MV-4-11 (cell line): ENCODE measurements around the gene IMPDH1.

Source experiments
- DNase-seq: peaks from one replicate; lab custom pipeline; 2025; lab: John Stamatoyannopoulos, UW

The IMPDH1 gene

DNA sequence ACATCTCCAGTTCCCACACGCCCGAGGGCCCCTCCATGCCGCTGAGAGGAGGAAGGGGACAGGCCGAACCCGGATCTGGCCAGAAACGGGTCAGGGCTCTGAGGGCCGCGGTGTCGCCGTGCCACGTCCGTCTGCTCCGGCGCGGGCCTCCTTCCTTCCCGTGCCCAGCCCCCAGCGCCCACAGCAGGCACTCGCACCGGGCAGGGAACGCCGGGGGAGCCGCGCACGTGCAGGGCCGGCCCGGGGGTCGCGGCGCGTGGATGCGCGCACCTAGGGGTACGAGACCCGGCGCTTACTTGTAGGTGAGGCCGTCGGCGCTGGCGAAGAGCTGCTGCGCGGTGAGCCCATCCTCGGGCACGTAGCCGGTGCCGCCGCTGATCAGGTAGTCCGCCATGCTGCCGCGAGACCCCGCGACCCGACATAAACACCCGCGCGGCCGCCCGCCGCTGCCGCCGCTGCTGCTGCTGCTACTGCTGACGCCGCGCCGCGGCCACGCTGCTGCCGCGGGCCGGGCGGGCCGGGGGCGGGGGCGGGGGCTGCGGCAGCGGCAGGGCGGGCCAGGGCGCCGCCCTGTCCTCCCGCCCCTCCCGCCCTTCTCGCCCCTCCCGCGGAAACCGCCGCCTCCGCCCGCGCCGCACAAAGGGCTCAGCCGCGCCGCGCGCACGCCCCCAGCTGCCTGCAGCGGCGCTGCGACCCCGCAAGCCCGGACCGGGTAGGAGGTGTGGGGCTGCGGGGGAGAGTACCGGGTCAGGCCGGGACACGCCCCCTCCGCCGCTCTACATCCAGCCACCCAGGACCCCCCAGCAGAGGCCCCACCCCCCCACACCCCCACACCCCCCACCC, 4.1 kb downstream of the IMPDH1 start:
- no peak for DNase-seq

DNA sequence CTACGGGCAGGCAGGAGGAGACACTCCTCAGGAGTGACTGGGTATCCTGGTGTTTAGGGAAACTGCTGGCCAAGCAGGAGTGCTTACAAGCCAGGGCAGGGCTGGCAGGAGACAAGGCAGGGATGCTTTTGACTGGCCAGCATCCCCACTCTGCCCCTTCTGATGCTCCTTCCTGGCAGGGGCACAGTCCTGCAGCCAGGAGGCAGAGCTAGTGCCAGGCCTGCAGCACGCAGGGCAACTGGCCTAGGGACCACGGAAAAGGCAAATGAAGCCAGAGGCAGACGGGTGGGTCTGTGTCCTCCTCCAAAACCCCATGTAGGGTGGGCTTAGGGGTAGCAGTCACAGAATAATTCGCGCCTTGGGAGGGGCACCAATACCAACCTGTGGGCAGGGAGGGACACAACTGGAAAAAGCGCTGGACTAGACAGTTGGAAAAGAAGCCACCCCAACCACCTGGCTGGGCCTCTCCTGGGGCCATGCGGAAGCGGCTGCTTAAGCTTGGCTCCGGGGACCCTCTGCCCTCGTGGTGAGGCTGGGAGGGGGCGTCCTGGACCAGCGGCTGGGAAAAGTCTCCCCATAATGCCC, 4.8 kb downstream of the IMPDH1 start:
- DNase-seq: no peak

DNA sequence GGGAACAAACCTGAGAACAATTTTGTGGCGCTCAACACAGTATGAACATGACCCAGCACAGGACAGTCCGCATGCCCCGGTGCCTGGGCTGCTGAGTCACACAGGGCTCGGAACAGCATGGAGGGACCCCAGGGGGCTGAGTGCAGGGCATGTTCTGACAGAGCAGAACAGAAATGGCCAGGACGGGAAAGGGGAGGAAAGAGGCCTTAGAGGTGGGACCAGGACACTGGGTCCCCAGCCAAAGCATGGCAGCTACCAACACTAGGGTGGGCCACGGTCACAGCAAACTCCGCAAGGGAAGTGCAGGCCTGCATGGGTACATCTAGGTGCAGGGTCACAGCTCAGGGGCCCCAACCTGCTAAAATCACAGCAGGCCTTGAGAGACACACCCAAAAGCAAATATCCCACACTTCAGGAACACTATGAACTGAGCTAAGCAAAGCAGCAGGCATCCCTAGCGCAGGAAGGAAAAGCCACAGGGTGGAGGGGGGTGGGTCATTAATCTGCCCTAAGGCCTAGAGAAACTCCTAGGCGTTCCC, 5.6 kb downstream of the IMPDH1 start:
- DNase-seq: no peak

DNA sequence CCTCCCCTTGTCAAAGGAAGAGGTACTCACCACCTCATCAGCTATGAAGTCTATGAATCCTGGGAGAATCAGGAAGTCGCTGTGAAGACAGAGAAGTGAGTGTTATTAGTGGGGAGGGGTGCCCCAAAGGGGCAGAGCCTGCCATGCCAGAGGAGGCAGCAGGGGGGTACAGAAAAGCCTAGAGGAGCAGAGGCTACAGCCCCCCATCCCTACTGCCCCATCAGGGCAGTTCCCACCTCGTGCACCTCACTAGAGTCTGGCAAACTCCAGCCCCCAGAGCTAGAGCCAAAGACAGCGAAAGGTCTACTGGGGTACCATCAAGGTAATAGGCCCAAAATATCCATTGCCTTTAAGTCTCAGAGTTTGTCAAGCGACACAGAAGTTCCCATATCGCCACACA, 6.1 kb downstream of the IMPDH1 start:
- no peak for DNase-seq

DNA sequence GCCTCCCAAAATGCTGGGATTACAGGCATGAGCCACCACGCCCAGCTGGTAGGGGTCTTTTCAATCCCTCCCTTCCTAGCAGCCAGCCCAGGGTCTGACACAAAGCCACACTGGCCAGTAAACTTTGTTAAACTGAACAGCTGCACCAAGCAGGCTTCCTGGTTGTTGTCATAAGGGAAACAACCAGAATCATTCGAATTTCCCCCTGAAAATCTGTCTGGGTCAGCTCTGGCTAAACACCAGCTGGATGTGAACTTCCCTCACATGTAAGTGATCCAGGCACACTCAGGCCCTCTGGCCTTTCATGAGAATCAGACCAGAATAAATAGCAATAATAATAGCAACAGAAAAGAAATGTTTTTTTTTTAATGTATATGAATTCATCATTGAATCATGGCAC, 7.4 kb downstream of the IMPDH1 start:
- no peak for DNase-seq

DNA sequence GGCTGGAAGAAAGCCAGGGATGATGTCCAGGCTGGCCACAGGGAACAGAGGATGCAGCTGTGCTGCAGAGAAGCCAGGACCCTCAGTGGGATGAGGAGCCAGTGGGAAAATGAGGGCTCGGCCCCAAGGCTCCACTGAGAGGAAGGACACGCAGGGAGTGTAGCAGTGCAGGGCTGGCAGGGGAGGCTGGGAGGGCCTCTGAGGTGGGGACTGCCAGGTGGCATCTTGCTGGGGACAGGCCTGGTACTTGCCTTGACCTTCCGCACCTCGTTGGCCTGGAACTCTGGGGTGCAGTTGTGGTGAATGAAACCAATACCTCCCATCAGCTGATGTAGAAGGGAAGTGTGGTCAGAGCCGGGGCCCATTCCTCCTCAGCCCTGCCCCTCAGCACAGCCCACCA, 9.2 kb downstream of the IMPDH1 start:
- DNase-seq: no peak

DNA sequence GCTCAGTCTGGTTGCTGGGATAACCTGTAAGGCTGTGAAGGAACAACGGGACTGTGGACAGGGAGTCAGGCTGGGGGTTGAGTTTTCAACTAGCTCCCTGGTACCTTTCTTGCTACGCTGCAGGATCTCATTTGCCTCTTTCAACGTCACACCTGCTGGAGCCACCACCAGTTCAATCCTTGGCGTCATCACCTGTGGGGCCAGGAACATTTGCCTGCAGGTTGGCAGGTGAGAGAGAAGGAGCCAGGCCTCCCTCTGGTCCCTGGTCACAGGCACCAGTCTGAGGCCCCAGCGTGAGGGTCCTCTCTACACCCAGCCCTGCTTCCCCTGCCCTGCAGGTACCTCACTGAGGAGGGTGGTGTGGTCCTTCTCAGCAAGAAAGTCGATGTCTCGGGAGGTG, 9.8 kb downstream of the IMPDH1 start:
- no peak for DNase-seq

DNA sequence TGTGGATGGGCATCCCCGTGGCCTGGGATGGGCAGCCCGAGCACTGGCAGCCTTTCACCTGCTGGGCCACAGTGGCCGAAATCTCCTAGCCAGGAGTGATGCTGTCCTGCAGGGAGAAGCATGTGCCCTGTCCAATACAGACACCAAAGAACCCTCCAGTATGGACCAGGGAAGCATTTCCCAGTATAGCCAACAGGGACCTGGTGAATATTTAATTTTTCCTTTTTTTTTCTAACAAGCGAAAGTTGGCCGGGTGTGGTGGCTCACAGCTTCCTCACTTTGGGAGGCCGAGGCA, 11.0 kb downstream of the IMPDH1 start:
- DNase-seq: no peak

DNA sequence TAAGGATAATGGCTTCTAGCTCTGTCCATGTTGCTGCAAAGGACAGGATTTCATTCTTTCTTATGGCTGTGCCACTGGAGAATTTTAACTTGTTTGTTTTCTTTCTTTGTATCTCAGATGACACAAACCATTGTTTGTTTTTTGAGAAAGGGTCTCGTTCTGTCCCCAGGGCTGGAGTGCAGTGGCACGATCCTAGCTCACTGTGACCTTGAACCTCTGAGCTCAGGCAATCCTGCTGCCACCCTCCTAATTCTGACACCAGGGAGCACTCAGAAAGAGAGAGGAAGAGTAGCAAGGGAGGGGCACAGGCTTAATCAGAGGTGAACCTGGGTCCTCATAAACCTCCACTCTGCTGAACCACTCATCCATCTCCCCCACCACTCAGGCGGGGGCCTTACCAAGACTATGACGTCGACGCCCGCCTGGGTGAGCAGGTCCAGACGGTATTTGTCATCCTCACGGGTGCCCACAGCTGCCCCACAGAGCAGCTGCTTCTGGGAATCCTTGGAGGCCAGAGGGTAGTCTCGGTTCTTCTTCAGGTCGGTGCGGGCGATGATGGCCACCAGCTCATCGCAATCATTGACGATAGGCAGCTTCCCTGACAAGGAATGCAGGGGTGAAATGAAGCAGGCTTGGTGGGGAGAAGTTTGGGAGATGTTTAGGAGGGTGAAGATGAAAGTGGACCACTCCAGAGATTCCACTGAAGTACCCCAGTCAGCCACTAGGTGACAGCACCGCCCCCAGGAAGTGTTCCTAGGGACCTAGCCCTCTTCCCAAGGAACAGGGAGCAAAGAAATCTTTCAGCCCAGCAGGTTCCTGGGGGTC, 11.6 kb downstream of the IMPDH1 start:
- no peak for DNase-seq

DNA sequence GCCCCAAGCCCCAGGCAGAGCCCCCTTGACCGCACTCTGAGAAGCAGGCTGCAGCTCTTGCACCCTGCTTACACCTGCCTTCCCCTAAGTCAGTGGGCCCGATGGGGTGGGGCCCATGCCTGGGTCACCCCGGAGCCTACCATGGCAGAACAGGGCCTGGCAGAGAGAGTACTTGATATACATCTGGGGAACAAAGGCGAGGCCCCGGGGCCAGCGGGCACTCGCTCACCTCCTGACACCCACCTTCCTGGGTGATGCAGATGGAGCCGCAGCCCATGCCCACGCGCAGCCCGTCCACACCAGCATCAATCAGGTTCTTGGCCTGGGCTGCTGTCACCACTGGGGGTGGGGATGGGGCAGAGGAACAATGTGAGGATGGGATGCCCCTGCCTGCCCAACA, 13.4 kb downstream of the IMPDH1 start:
- no peak for DNase-seq

DNA sequence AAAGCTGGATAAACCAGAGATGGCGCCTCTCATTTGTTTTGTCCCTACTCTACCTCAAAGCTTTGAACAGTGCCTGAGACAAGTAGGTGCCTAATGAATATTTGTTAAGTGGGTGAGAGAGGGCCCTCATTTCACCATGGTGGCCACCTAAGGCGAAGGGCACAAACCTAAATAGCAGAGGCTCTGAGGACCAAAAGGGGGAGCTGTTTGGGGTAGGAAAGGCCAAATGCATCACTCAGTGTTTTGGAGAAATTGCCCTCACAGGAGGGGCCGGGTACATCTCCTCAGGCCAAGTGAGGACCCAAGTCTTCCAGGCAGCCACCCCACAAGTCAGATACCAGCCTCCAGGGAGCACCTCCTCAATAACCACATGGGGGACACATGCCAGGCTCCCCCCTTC, 14.0 kb downstream of the IMPDH1 start:
- no peak for DNase-seq

DNA sequence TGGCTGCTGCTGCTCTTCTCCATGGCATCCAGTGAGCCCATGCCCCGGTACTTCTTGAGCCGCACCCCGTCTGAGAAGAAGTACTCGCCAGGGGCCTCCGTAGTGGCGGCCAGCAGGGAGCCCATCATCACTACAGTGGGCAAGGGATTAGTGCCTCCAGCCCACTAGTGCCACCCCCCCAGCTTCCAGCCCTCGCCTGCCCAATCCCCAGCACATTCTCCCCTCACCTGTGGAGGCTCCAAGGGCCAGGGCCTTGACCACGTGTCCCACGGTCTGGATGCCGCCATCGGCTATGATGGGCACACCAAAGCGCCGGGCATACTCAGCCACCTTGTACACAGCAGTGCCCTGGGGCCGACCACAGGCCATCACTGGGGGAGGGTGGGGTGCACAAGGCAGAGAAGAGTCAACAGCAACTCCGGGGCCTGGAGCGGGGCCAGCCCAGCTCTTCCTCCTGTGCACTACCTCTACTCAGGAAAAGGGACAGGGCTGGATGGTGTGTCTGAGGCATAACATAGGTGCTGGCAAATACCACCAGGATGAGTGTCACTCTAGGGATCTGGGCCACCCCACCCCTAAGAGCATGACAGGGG, 14.8 kb downstream of the IMPDH1 start:
- DNase-seq: no peak

DNA sequence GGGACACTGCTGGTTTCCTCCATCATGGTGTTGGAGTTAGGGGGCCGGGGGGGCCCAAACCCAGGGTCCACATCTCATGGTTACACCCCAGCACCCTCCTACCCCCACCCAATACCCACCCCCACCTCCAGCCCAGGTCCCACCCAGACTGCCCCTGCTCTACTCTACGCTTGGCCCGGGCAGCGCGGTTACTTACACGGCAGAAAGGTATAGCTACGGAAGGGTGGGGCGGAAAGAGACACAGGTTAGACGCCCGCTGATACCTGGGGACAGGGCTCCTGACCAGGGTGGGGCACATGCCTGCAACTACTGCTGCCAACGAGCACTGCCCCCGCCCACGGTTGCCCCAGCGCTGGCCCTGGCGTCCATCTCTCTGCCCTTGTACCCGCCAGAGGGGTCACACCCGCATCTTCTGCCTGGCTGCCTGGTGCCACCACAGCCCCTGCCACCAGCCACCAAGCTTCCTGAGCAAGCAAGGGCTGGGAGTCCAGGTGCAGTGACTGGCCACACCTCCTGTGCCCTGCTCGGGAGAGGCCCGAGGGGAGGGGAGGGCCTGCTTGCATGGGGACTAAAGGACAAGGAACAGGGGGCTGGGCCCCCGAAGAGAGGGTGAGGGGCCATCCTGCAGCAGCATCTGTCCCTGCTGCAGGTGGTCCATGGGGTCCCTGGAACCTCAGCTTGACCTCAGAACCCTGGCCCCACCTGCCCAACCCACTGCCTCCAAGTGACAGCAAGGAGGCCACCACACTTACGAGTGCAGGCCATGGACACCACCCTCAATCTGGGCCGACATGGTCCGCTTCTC, 16.1 kb downstream of the IMPDH1 start:
- DNase-seq: no peak

DNA sequence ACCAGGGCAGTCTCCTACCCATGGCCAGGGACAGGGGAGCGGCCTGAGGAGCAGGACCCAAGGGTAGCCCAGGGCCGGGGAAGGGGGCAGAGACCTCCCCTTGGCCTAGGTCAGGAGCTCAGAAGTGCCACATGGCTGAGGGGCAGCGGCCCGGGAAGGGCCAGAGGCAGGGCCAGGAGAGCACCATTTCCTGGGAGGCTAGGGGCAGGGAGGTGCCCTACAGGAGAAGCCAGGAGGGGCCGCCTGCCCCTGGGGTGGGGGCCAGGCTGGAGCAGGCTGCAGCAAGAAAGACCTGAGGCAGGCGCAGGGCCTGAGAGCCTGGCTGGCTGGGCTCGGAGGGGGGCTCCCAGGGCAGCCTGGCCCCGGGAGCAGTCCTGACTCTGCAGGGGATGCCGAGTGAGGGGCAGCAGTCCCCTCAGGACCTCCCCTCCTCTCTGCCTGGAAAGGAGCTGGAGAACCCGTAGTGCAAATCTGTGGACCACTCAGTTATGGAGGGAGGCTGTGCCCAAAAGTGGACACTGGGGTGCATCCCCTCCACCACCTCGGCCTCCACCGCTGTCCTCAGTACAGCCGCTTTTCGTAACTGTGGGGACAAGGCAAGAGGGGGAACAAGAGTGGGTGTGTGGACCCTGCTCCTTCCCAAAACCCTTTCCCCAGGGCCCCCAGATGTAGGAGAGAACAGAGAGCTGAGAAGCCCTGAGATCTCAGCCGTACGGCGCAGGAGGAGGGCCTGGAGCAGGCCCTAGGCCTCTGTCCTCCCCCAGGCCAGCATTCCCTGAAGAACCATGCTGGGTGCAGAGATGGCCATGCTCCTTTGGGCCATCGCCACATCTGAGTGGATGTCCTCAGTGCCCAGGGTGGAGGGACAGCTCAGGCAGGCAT, 17.1 kb downstream of the IMPDH1 start:
- no peak for DNase-seq

DNA sequence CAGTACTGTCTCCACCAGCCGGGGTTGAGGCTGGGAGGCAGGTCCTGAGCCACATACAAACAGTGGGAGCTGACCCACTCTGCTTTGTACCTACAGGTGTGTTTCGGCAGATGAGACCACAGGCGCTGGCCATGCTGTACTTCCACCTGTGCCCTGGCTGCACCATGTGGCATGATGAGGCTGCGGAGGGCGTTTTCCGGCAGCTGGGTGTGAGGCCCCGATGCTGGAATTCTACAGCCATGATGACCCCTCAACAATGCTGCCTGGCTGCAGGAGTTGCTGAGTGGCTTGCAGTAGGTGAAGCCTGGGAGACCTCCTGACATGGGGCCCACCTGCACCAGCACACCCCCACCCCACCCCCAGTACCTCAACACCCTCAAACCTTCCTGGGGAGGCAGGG, 18.0 kb downstream of the IMPDH1 start:
- no peak for DNase-seq

DNA sequence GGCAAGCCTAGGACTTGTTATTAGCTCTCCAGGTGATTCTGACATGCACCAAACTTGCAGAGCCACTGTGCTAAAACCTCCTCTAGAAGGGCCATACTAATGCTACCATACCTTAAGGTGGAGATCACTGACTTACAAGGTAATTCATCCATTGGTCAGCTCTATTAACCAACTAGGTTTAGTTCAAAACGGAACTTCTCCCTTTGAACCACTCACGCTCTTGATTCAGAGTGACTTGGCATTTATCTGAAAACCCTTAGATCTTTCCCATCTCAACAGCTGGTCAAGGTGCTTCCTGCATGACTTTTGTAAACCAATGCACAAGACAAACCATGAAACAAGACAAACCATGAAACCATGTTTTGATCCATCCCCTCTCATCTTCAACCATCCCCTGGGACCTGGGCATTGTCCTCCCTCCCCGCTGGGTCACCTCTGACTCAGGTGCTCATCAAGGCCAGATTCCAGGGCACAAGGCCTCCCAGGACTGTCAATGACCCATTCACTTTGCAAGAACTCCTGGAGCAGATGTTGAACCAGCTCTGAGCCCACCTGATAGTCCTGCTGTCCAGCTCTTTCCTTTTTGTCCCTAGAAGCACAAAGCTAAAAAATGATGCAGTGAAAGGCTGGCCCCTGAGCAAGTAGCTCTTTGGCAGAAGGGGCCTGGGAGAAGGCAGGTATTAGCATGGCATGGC, 18.8 kb downstream of the IMPDH1 start:
- DNase-seq: no peak

DNA sequence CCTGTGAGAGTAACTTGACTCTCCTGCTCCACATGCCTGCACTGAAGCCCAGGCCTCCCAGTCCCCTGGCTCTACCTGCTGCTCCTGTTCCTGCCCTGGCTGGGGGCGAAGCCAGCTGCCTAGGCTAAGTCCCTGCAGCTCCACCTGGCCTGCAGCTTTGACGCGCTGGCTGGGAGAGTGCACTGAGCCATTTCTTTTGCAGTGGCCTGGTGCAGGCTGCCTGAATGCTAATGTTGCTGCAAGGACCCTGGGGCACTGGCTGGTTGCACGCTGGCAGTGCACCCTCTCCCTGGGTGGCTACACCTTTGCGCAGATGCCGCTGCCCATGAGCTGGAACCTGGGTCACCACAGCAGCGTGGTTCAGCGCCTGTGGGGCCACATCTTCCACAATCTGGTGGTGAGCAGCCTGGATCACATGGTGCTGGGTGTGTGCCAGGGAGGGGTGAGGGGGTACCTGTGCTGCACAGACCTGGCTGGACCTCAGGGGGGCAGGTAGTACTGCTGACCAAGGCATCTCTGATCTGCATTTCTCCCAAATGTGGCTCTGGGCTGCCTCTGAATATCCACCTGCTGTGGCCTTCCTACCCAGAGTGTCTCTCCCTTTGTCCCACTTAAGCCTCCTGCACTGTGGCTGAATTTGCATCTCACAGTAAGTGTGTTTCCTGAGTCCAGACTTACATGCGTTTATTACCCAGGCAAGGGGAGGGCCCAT, 20.0 kb downstream of the IMPDH1 start:
- DNase-seq: no peak

DNA sequence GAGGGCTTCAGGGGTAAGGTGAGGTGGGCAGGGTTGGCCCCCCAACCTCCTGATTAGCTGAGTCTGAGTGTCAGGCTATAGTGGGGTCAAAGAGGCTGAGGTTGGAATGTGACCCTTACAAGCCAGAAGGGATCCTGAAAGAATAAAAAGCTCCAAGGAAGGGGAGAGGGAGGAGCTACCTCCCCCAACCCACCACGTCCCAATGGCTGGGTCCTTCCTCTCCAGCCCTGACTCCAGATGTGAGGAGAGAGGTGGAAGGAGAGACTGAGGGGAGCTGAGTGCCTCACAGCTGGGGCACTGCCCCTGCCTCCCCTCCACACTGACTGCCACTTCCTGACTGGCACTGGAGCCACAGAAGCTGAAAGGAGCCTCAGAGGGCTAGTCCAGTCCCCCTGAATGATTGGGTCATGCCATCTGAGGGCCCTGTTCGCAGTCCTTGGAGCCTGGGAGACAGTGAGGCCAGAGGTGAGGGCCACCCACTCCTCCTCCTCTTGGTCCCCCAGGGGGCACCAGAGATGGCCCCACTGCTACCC, 20.6 kb downstream of the IMPDH1 start:
- DNase-seq: no peak

DNA sequence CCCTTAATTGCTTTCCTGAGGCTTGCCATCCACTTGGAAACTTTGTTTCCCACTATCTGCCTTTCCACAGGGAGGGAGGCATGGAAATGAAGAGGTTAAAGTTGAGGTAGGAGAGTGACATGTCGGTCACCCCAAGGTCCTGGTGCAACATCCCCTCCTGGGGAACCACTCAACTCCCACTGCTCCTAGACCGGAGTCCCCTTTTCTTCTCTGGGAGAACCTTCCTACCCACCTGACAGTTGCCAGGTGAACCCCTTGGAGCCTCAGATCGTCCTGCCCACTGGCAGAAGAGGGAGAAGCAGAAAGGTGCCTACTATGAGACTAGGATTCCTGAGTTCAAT, 21.7 kb downstream of the IMPDH1 start:
- DNase-seq: no peak
